Stromal cell of bone marrow (primary cell): ENCODE measurements around the gene MSMB.
"Not testable (repeated sequence)": the region's sequence is repeated elsewhere in the genome, so short reads cannot be mapped to it uniquely, and the experiment has no call there.

Experiments
- DNase-seq: peaks from one replicate; pipeline ENCODE4 v3.0.0-alpha.2; 2012; ENCODE audit warnings: low read depth

The MSMB gene

DNA sequence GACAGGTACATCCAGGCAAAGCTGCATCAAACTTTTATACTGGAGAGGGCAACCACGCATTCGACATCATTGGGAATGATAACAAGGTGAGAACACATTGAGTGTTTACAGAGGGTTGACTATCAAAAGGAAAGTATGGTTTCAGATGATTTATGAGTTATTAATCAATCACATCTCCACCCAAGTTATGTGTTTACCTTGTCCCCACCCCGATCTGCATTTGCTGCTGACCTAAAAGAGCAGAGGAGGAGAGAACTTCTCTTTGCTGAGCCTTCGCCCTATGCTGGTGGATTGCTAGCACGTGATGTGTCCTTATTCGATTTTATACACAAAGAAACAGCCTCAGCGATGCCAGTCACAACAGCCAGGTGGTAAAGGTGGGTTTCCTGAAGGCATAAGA is at the start of gene MSMB:
MSMB (minus strand) TSS at position 9 of the 400 bp plus-strand sequence. CDS start 32 bp downstream, outside the sequence.
- DNase-seq: no peak

DNA sequence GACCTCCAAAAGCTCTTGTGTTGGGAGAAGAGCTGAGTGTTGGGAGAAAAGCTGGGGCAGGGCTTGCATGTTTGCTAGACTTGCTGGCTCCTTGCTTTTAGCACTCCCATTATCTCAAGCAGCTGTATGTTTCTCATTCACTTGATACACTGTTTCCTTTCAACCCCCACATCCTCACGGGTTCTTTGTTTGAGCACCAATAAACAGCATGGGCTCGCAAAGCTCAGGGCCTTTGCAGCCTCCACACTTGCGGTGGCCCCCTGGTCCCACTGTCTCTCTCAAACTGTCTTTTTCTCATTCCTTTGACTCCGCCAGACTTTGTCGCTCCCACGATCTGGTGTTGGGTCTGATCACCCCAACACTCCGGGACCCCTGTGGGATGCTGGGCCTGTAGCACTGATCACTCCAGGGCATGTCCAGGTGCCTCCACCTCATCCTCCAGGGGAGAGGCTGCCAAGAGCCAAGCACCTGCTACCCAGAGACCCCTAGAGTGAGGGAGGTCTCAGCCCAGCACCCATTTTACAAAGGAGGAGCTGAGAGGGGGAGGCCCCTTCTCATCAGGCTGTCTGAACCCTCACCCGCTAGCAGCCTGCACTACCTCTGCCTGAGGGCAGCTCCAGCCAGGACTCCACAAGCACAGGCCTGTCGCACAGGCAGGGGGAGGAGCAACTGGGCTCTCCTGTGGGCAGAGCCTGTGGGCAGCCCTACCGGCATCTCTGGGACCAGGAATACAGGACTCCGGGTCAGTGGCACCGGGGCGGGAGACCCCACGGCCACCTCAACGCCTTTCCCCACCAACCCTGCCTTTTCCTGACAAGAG is 49.1 kb upstream of the MSMB start:
- DNase-seq: no peak

GRCh38 chr10:46094197-46094500 is 48.1 kb upstream of the MSMB start:
- no peak for DNase-seq

DNA sequence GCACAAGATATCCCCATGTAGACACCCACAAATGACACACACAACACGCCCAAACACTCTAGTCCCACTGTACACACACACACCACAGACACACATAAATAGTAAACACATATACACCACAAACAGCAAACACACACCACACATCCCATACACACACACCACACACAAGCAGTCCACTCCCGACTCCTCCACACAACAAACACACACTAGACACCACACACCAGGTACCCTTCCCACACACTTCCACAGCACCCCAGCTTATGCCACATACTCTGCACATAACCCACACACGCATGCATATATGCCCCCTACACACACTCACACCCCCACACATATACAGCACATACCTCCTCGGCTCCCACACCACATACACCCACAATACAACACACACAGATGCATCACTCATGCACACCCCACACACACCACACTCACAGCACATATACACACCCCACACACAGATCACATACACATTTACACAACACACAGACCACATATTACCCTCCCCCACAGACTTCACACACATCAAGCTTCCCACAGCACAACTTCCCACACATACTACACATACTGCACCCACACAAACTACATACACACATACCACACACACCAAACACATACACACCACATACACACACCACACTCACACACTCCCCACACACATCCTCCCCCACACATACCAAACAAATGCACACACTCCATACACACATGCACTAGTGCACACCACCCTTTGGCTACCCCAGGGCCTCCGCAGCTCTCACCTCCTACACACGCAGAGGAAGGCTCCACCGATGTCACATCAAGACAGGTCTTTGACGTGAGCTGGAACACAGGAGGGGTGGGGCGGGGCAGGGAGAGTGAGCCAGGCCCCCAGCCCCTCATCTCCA is 47.5 kb upstream of the MSMB start:
- DNase-seq: not testable (repeated sequence)

- no peak for DNase-seq
These were observed 46.5 kb upstream of the MSMB start for GRCh38 chr10:46092524-46093081.

DNA sequence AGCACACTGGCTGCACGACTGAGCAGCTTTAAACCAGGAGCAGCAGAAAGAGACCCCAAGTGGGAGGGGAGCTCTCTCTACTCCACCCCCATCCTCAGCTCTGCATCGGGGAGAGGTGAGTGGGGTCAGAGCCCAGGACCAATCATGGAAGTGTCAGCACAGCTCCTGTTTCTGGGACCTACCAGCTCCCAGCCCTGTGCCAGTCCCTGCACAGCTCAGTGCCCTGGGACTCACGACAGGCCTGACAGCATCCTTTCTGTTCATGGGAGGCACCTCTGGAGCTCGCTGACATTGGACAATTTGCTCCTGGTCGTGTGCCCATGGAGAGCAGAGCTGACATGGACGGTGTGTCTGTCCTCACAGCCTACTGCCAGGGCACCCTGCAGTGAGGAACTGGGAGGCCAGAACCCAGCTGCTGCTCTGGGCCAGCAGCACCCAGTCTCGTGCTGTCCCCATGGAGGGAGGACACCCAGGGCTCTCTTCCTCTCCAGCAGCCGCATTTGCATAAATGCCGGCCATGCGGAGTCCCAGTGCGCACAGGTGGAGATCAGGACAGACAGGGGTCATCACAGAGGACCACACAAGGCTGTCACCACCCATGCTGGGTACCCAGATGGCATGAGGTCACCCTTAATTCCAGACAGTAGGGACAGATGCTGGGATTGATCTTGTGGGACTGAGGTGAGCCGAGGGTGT is 45.9 kb upstream of the MSMB start:
- DNase-seq: no peak

GRCh38 chr10:46091080-46091827 is 45.2 kb upstream of the MSMB start:
- DNase-seq: no peak

DNA sequence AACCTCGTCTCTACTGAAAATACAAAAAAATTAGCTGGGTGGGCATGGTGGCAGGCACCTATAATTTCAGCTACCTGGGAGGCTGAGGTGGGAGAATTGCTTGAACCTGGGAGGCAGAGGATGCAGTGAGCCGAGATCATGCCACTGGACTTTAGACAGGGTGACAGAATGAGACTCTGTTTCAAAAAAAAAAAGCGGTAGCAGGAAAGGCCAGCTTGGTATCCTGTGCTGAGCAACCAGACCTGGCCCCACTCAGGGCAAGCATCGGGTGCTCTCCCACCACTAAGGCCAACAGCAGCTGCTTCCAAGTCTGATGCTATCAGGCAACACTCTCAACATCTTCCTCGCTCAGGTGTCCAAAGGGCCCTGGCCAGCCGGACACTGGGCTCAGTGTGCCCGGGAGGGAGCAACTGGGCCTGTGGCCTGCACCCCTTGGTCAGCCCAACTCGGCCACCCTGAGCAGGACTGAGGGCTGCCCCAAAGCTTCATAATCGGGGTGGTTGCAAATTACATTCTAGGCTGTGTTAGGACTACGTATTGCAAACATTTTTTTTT is 44.3 kb upstream of the MSMB start:
- no peak for DNase-seq

DNA sequence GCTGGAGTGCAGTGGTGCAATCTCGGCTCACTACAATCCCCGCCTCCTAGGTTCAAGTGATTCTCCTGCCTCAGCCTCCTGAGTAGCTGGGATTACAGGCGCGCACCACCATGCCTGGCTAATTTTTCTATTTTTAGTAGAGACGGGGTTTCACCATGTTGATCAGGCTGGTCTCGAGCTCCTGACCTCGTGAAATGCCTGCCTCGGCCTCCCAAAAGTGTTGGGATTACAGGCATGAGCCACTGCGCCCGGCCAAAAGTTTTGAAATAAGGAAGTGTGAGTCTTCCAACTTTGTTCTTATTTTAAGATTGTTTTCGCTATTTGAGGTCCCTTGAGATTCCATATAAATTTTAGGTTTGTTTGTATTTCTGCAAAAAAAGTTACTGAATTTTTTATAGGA is 41.3 kb upstream of the MSMB start:
- not testable (repeated sequence) for DNase-seq

DNA sequence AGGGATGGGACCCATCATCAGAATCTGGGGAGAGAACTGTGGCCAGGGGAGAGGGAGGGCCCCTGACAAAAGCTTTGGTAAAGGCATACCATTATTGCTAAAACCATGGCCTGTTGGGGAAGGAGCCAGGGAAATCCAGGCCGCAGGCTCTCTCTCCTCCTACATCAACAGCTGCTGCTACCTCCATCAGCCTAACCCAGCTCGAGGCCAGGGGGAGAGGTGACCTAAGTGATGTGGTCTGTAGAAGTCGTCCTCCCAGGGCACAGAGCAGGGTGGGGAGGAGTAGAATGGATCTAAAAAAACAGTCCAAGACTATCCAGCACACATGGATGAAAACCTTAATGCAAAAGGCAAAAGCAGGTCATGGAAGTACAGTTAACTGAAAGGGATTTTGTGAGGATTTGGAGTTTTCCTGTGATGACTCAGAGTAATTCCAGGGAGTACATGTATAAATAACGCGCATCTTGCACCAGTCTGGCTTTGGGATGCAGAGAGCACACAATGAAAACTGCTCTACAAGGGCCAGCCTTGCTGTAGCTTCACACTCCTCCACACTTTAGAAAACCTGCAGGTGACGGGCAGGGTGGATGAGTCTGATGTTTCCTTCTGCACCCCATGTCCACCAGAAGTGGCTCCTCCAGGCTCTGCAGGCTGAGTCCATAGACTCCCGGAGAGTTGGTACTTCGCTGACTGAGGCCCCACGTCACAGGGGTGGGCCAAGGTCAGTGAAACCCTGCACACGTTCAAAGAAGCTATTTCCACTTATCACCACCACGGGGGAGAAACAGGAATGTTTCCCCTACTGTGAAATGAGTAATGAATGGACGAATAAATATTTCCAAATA is 38.5 kb upstream of the MSMB start:
- DNase-seq: no peak

- DNase-seq: no peak
These were observed 34.8 kb upstream of the MSMB start for GRCh38 chr10:46080886-46081285.

DNA sequence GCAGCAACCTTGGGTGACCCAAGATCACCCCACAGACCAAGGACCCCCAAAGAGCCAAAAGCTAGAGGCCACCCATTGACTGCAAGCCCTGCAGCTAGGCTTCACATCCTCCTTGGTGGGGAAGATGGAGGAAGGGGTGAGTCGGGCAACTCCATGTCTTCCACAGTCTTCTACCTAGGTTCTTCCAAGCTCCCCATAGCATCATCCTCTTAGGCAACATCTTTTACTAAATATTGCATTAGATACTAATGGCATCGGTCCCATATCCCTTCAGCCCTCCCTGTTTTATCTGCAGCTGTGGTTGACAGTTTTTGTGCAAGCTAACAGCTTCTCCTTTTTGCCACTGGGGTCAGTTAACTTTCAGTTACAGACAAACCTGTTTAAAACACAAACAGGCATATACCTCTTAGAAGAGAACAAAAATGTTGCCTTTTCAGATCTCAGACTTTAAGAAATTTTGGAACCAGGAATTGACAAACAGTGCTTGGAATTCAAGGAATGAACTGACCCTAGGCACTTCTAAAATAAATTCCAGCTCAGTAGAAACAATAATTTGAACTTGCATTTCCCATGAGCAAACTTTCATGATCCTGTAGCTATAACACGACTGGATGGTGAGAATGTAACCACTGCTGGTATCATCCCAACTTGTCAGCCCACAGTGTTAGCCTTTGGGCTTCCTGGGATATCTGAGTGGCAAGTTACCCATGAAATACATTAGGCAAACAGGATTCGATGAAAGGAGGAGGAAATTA is 33.9 kb upstream of the MSMB start:
- DNase-seq: no peak

DNA sequence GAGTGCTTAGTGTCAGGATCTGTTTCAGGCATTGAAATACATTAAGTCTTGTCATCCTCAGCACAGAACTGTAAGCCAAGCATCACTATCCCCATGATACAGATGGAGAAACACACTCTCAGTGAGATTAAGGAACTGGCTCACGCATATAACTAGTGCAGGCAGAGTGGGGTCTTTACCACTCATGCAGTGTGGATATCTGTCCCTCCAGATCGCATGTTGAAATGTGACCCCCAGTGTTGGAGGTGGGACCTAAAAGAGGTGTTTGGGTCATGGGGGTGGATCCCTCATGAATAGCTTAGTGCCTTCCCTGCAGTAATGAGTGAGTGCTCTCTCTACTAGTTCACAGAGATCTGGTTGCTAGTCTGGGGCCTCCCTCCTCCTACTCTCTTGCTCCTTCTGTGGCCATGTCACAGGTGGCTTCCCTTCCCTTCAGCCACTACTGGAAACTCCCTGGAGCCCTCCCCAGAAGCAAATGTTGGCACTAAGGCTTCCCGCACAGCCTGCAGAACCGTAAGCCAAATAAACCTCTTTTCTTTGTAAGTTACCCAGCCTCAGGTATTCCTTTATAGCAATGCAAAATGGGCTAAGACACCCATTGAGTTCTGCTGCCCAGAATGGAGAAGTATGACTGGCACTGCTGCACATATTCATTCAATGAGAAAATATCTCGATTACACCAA is 31.8 kb upstream of the MSMB start:
- no peak for DNase-seq

DNA sequence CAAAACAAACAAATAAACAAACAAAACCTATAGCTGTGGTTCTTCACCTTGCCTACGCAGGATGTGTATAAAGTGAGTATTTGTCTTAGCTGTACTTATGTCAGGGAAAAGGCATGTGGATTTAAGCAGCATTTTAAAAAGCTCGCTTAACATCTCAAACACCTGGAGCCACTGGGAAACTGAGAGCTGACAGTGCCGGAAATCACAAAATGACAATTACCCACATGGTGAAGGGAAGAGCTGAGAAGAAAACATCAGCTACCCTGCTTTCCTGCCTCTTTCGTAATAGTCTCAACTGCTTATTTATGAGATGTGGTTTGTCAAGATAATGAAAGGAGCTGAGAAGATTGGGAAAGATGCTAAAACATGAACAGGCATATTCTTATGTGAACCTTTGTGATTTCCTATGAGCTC is 31.1 kb upstream of the MSMB start:
- no peak for DNase-seq

- DNase-seq: no peak
These were observed 29.8 kb upstream of the MSMB start for GRCh38 chr10:46075869-46076268.

- DNase-seq: no peak
These were observed 28.3 kb upstream of the MSMB start for GRCh38 chr10:46074196-46074946.

DNA sequence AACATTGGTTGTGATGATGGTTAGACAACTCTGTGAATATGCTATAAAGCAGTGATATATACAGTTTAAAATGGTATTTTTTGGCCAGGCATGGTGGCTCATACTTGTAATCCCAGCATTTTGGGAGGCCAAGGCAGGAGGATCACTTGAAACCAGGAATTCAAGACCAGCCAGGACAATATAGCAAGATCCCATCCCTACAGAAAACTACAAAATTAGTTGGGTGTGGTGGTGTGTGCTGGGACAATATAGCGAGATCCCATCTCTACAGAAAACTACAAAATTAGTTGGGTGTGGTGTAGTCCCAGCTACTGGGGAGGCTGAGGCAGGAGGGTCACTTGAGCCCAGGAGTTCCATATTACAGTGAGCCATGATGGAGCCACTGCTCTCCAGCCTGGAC is 27.5 kb upstream of the MSMB start:
- no peak for DNase-seq

GRCh38 chr10:46070749-46071148 is 24.7 kb upstream of the MSMB start:
- no peak for DNase-seq
